SH-SY5Y (cell line): ENCODE results near the gene MYO1D.

ENCODE experiments used
- GATA2 ChIP-seq: IDR thresholded peaks from 2 replicates; pipeline ENCODE4 v1.6.1; 2011; ENCODE audit warnings: mild to moderate bottlenecking, low read depth, low read length
- GATA3 ChIP-seq: IDR thresholded peaks from 2 replicates; pipeline ENCODE4 v1.6.1; 2011; ENCODE audit warnings: low read depth, mild to moderate bottlenecking, low read length, moderate library complexity

DNA sequence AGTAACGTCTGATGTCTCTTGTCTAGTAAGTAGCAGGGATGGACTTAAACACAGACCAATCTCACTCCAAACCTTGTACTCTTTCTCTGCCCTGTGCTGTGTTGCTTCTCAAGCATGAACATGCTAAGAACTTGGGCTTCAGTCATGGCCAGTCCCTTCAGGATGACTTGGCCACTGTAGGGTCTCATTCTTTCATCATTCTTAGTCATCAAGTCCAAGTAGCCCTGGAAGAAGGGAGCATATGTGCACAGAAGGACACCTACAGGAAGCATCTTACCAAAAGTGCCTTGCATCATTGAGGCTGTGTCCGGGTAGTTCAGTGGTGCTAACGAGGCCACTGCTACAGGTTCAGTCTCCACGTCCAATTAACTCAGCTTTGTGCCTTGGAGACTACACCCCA, 309.4 kb downstream of the MYO1D start:
- TF ChIP-seq GATA3 (no peak), GATA2 (no peak)
